NCI-H510A (cell line): ENCODE measurements around the gene RHO.
"Not testable (repeated sequence)": the region's sequence is repeated elsewhere in the genome, so short reads cannot be mapped to it uniquely, and the experiment has no call there.

Experiments
- DNase-seq: peaks from one replicate; lab custom pipeline; 2025; lab: John Stamatoyannopoulos, UW

The RHO gene

GRCh38 chr3:129528589-129529100 lies at the start of gene RHO:
Gene RHO (plus strand): TSS chr3:129528639. CDS start chr3:129528734, 95 bp downstream.
- DNase-seq, result no peak

- not testable (repeated sequence) for DNase-seq
Observed at GRCh38 chr3:129481225-129481765, 47.1 kb upstream of the RHO start.

GRCh38 chr3:129481766-129482332 lies 46.6 kb upstream of the RHO start:
- DNase-seq, result no peak

GRCh38 chr3:129482721-129483120 lies 45.7 kb upstream of the RHO start:
- no peak for DNase-seq

GRCh38 chr3:129483870-129484269 lies 44.6 kb upstream of the RHO start:
- DNase-seq, result no peak

- not testable (repeated sequence) for DNase-seq
Observed at GRCh38 chr3:129485146-129485545, 43.3 kb upstream of the RHO start.

- no peak for DNase-seq
Observed at GRCh38 chr3:129485721-129486663, 42.4 kb upstream of the RHO start.

- no peak for DNase-seq
Observed at GRCh38 chr3:129486664-129487035, 41.8 kb upstream of the RHO start.

- no peak for DNase-seq
Observed at GRCh38 chr3:129487183-129487867, 41.1 kb upstream of the RHO start.

GRCh38 chr3:129487868-129488335 lies 40.5 kb upstream of the RHO start:
- DNase-seq, result not testable (repeated sequence)

GRCh38 chr3:129489258-129489657 lies 39.2 kb upstream of the RHO start:
- not testable (repeated sequence) for DNase-seq

- peak; percentile 26 for DNase-seq
Observed at GRCh38 chr3:129490273-129490675, 38.2 kb upstream of the RHO start.

GRCh38 chr3:129491077-129491476 lies 37.4 kb upstream of the RHO start:
- not testable (repeated sequence) for DNase-seq

- DNase-seq, result no peak
Observed at GRCh38 chr3:129491794-129492193, 36.6 kb upstream of the RHO start.

- no peak for DNase-seq
Observed at GRCh38 chr3:129492691-129493090, 35.7 kb upstream of the RHO start.

- no peak for DNase-seq
Observed at GRCh38 chr3:129493206-129493605, 35.2 kb upstream of the RHO start.

GRCh38 chr3:129494499-129494898 lies 33.9 kb upstream of the RHO start:
- DNase-seq, result not testable (repeated sequence)

- DNase-seq, result not testable (repeated sequence)
Observed at GRCh38 chr3:129495006-129495639, 33.3 kb upstream of the RHO start.

- DNase-seq, result not testable (repeated sequence)
Observed at GRCh38 chr3:129497876-129498275, 30.6 kb upstream of the RHO start.

GRCh38 chr3:129498603-129499488 lies 29.6 kb upstream of the RHO start:
- DNase-seq, result not testable (repeated sequence)
